Measurements from ENCODE around the gene PLA2G15.
"Not testable (repeated sequence)": the region's sequence is repeated elsewhere in the genome, so short reads cannot be mapped to it uniquely, and the experiment has no call there.

PLA2G15 gene

DNA sequence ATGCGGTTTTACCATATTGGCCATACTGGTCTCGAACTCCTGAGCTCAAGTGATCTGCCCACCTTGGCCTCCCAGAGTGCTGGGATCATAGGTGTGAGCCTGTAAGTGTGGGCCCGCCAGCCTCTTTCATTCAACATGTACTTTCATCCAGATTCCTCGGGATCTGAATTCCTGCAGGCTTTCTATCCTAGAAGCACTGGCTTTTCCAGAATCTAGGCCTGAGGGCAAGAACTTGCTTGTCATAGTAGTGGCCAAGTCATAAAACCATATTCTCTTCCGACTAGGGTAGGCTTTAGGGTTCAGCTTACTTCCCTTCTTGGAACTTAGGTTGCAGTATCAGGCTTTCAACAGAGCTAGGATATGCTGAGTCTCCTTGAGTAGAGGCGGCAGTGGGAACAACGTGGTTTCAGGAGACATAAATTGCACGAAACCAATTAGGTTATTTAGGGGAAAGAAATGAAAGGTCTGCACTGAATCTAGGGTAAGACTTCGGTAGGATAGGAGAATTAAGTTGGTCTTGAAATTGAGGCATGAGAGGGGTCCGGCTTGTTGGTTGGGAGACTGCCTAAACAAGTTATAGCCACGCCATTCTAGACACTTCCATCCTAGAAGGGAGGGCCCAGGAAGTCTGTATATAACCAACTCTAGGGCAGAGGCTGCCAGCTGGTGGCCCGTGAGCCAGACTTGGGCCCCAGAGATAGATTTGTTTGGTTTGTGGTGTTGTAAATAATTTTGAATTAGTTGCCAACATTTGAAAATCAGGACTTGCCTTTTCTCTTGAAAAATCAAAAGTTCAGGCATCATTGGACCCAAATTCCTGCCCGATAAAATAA is 34.8 kb downstream of the PLA2G15 start:
- DNase-seq (ENCODE audit: low read depth) = no peak

DNA sequence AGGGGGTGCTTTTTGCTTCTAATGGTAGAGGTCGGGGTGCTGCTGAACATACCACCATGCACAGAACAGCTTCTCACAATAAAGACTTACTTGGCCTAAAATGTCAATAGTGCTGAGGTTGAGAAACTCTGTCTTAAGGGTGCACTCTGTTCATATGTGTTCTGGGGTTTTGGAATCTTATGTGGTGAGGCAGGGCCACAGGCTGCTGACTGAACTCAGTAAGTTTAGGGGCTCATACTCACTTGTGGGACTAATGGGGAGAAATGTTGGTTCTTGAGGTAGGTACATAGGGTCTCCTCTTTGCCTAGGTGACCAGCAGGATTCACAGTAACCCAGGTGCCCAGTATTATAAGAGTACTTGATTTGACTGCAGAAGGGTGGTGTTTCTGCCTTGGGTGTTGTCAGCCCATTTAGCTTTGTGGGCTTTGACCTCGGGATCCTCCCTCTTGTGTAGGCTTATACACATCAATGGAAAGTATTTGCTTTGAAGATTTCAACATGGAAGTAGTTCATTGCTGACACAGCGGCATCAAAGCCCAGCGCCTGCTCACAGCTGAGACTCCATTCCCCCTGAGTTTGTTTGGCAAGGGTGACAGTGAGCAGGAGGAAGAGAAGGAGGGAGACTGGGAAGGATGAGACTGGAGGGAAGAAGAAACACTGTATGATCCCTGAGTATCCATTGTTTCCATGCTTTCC is 36.3 kb downstream of the PLA2G15 start:
- DNase-seq (ENCODE audit: low read depth) = no peak

DNA sequence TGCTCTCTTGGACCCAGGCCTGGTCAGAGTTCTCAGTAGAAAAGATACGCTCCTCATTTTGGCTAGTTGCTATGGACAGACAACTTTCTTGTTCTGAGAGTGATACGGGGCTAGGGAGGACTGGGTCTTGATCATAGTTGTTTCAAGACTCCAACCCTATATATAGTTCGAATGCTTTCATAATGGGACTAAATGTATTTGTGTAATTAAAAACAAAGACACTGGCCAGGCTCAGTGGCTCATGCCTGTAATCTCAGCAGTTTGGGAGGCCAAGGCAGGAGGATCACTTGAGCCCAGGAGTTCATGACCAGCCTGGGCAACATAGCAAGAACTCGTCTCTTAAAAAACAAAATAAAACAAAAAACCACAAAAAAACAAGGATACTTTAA is 36.9 kb downstream of the PLA2G15 start:
- DNase-seq (ENCODE audit: low read depth) = no peak

DNA sequence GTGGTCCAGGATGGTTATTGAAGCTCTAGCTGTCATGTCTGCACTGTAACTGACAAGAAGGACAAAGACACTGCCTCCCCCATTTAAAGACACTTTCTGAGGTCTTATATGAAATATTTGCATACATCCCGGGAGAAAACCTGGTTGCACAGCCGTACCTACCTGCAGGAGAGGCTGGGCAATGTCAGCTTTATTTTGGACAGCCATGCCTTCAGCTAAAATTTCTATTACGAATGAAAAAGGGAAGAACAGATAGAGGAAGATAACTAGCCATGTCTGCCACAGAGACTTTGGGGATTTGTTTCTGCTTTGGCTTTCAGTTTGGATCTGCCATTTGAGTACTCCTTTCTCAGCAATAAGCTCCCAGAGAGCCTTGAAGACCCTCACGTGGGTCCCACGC is 38.2 kb downstream of the PLA2G15 start:
- no peak for DNase-seq (ENCODE audit: low read depth)

DNA sequence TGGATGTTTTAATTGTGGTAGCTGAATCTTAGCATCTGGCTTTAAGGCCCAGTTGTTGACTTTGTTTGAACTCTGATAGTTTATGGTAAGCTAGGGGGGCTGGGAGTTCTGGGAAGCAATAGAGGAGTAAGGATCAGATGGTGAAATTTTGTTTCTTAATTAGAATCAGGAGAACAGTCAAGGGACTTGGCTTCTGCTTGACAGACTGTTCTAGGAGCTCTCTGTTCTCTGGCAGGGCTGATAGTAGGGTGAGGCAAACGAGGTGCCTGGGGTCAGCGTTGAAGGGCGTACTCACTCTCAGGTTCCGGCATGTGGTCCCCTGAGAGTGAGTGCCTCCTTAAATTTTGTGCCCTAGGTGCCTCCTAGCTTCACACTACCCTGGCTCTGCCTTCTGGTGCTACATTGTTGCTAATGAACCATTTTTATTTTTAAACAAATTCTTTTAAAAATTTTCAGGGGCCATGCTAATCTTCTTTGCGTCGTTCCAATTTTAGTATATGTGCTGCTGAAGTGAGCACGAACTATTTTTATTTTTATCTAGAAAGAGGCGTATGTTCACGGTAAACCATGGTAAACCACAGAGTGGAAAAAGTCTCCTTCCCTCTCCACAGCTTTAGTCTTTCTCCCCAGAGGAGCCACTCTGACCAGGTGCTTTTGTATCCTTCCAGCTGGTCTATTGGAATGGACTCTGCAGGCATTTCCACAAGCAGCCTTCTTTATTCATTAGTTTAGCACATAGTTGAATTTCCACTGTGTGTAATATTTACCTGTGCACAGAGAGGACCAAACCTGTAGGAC is 38.8 kb downstream of the PLA2G15 start:
- no peak for DNase-seq (ENCODE audit: low read depth)

DNA sequence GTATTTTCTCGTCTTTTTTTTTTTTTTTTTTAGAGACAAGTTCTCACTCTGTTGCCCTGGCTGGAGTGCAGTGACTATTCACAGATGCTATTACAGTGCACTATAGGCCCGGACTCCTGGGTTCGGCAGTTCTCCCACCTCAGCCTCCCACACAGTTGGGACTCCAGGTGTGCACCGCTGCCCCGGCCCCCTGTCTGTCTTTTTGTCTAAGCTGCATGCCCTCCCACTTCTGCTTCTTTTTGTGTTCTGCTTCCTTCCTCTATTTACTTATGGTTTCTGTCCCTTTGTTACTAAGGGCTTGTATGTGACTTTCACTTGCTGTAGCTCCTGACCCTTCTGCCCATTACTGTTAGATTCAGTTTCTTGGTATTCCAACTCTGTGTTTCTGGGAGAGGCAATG is 39.7 kb downstream of the PLA2G15 start:
- no peak for DNase-seq (ENCODE audit: low read depth)

DNA sequence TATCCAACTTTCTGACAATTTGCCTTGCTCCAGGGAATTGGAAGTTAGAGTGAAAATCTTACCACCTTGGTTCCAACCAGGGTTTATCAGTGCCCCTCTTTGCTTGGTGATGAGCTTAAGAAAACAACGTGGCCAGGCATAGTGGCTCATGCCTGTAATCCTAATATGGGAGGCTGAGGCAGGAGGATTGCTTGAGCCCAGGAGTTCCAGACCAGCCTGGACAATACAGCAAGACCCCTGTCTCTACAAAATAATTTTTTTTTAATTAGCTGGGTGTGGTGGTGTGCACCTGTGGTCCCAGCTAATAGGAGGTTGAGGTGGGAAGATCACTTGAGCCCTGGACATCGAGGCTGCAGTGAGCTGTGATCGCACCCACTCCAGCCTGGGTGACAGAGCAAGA is 40.5 kb downstream of the PLA2G15 start:
- no peak for DNase-seq (ENCODE audit: low read depth)

DNA sequence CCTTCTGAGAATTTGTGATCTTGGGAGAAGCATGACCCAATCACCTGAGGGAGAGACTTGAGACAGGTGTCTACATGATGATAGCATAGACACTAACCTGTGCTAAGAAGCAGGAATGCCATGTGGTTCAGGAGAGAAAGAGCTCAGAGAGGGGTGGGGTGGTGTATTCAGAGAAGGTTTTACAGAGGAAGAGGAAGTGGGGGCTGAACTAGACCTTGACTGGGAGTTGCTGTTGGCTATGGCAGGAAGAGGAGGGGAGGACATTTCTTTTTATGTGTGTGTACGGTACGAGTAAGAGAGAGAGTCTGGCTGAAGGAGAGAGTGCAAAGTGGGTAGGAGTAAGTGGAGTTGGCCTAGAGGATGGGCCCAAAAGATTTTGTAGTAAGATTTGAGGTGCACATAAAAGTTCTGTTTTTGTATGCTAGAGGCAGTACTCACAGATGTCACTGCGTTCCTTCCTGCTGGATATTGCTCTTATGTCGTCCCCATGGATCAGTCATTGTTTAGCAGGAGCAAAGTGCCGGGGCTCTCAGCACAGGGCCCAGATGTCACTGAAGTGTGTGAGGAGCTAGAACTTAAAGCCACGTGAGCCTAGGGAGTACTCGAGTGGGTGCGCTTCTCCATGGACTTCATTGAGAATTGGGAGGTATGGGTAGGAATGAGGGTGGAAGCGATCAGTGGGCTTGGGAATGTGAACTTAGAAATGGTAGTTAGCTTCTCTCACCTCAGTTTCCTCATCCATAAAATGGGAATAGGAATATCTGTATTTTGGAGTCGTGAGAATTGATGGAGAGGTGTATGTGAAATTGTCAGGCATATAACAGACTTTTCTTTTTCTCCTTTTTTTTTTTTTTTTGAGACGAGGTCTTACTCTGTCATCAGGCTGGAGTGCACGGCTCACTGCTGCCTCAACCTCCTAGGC is 41.2 kb downstream of the PLA2G15 start:
- no peak for DNase-seq (ENCODE audit: low read depth)

DNA sequence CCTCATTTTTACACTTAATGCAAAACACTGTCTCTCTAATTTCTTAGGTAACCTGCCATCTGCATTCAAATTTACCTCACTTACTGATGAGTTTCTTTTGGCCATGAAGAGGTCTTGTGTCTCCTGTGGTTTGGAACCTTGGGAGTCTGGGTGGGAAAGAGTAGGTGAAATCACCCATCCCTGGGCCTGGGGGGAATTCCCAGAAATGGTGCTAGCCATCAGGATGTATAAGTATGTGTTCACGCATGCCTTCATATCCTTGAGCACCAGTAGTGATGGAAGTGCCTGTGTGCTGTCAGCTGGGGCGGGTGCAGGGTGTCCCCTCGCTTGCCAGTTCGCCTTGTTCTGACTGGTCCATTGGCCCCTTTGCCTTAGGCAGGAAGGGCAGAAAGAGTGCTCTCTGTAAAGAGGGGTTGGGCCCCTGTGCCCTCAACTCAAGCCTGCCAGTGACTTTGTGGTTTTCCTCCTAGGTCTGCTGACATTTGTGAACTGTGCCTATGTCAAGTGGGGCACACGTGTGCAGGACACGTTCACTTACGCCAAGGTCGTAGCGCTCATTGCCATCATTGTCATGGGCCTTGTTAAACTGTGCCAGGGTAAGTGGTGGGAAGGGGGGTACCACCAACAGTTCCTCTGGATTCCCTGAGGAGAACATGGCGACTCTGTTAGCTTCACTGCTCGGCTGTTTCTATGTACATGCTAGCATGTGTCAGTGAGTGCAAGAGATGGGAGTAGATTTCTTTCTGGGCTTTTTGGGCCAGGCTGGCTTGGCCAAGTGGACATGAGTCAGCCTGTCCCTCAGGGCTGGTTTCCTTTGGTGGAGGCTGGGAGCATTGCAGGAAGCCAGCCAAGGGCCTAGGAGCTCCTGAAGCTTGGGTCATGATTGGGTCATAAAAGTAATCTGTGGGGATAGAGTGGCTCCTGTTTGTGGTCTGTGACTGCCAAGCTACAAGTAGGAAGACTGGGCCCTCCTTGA is 42.4 kb downstream of the PLA2G15 start:
- DNase-seq (ENCODE audit: low read depth) = no peak

DNA sequence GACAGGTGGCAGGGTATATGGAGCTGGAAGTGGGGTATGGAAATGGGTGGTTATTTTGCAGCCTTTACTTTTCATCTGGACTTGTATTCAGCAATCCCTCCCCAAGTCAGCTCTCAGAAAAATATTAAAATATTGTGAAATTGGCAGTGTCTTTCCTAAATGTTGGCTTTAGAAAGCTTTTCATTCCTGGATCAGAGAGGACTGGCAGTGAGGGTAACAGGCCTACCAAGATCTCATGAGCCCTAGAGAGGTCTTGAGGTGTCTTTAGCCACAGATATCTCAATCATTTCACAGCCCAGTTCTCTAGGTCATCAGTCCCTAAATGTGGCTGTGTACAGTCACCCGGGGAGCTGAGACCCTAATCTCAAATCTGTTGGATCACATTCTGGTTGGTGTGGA is 43.1 kb downstream of the PLA2G15 start:
- no peak for DNase-seq (ENCODE audit: low read depth)

DNA sequence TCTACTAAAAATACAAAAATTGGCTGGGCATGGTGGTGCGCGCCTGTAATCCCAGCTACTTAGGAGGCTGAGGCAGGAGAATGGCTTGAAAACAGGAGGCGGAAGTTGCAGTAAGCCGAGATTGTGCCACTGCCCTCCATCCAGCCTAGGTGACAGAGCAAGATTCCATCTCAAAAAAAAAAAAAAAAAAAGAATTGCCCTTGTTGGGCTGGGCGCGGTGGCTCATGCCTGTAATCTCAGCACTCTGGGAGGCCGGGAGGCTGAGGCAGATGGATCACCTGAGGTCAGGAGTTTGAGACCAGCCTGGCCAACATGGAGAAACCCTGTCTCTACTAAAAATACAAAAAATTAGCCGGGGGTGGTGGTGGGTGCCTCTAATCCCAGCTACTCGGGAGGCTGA is 43.6 kb downstream of the PLA2G15 start:
- DNase-seq (ENCODE audit: low read depth) = not testable (repeated sequence)

DNA sequence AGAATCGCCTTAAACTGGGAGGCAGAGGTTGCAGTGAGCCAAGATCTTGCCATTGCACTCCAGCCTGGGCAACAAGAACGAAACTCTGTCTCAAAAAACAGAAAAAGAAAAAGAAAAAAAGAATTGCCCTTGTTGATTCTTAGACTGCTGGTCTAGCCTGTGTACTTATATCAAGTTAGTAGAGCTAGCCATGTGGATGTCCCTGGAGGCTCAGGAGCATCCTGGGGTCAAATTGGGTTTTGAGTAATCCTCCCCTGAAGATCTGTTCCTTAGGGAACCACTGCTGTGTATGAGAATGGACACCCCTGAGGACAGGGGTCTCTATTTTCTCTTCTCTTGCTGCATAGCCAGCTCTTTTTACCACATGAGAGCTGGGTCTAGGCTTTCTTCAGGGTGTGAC is 44.0 kb downstream of the PLA2G15 start:
- DNase-seq (ENCODE audit: low read depth) = no peak

DNA sequence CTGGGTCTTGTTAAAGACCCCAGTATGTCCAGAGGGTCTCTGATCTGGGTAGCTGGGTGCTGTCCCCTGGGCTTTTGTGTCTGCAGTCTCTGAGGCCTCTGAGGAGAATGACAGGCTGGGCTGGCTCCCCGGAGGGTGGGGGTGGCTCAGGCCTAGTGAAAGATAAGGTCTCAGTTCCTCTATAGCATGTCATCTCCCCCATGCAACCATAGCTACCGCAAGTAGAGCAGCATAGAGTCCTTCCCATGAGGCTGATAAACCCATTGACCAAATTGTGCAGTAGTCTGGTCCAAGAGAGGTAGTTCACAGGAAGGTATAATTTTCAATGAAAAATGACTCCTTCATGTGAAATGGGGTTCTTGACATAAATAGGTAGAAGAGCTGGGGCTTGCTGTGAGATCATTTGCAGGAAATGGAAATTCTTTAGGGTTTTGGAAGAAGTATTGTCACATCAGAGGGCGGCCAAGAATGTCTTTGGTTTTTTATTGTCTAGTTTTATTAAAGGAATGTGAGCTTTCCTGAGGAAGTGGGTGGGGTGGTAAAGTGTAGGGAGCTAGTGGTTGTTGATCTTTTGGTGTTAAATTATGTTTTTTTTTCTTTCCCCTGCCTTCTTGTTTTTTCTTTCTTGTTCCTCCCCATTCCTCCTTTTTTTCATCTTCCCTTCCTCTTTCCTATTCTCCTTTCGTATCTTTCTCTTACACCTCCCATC is 44.6 kb downstream of the PLA2G15 start:
- DNase-seq (ENCODE audit: low read depth) = no peak

DNA sequence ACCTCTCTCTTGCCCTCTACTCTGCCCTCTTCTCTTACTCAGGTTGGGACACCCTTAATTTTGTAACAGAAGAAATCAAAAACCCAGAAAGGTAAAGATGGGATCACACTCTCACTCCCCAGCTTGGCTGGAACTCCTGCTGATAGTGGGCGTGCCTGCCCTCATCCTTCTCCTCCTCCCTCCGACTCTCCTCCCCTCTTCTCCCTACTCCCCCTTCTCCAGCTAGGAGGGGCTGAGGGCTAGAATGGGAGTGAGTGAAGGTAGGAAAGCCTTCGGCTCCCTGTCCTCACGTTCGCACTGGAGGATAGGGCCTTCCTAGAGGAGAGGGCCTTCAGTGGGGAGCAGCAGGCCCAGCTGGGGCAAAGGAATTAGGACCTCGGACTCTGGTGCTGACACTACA is 45.3 kb downstream of the PLA2G15 start:
- no peak for DNase-seq (ENCODE audit: low read depth)

DNA sequence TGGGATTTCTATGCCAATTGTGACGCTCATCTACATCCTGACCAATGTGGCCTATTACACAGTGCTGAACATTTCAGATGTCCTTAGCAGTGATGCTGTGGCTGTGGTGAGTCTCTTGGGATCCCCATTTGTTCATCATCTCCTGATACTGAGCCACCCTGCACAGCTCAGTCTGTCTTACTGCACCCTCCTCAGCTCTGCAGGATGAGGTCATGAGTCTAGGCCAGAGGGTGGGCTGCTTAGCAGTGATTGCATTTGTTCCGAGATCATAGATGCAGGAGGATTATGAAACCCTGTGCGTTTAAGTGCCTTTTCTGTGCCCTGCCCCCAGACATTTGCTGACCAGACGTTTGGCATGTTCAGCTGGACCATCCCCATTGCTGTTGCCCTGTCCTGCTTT is 46.1 kb downstream of the PLA2G15 start:
- DNase-seq (ENCODE audit: low read depth) = no peak

DNA sequence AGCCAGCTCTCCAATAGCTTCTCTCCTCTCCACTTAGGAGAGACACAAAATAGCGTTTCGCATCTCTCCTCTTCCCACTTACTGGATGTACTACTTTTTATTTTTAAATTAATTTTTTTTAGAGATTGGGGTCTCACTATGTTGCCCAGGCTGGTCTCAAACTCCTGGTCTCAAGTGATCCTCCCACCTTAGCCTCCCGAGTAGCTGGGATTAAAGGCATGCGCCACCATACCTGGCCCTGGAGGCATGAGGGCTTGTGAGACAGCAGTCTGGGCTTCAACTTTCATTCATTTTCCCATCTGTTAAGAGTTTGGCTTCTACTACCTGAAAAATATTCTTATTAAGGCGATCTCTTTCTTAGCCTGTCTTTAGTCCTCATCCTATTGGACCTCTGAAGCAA is 47.3 kb downstream of the PLA2G15 start:
- DNase-seq (ENCODE audit: low read depth) = no peak

DNA sequence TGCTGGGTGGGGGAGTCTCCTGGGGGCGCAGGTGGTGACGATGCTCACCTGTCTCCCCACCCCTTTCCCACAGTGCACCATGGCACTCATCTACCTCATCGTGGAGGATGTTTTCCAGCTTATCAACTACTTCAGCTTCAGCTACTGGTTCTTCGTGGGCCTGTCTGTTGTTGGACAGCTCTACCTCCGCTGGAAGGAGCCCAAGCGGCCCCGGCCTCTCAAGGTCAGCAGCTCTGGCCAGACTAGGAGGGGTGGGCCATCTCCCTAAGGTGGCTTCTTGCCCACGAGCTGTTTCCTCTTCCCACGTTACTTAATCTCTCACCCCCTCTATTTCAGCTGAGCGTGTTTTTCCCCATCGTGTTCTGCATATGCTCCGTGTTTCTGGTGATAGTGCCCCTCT is 51.1 kb downstream of the PLA2G15 start:
- no peak for DNase-seq (ENCODE audit: low read depth)

DNA sequence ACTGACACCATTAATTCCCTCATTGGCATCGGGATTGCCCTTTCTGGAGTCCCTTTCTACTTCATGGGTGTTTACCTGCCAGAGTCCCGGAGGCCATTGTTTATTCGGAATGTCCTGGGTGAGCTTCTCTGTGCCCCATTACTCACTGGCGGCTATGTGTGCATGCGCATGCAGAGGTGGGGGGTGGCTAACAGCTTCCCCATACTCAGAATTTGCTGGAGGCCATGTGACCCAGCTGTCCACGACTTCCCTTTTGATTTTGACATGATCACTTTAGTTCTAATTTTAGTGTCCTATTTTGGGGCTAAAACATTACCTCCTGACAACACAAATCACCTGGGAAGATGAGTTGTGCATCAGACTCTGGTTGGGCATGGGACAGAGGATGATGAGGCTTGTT is 51.5 kb downstream of the PLA2G15 start:
- DNase-seq (ENCODE audit: low read depth) = no peak

DNA sequence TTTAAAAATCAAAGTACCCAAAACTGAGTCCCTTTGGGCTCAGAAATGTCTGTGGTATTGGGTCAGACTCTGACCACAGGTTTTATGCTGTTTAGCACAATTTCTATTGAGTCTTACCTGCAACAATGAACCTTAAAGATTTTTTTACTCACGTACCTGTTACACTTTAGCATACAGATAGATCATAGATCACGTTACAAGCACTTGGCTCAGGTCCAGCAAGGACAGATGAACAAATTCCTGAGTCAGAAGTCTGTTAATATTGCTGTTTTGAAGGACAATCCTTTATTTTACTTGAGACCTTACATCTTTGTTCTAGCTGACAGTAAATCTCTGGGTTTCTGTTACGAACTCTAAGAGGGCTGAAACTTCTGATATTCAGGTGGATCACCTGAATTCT is 52.7 kb downstream of the PLA2G15 start:
- no peak for DNase-seq (ENCODE audit: low read depth)

DNA sequence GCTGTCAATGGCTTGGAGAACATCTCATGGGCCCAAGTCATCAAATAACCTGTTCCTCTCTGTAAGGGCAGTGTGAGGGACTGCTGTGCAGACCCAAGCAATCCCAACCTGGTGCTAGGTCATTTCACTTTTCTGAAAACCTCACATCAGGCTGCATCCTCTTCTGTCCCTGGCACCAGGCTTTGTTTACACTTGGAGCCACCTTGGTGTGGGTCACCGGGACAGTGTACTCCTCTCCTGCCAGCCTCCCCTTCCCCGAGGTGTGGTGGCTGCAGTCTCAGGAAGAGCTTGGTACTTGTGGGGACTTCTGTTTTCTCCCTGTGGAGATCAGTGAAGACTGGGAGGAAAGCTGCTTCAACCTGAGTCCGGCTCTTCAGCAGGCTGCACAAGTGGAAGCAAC is 53.1 kb downstream of the PLA2G15 start:
- no peak for DNase-seq (ENCODE audit: low read depth)

All from stimulated activated CD8-positive, alpha-beta memory T cell treated with anti-CD3 and anti-CD28 coated beads, Interleukin-12 subunit alpha, Interleukin-12 subunit beta, amount 100 ng/mL, for 1 hour (primary cell).